ENCODE results near the gene SDR9C7.

- TF ChIP-seq CTCF (conservative IDR thresholded peaks at IDR 0.05; ENCODE audit: low read depth in 2 of 2) (no peak), REST (IDR thresholded peaks at IDR 0.05; ENCODE audit: unreplicated experiment) (no peak), POLR2AphosphoS5 (IDR thresholded peaks at IDR 0.05; ENCODE audit: low read depth) (no peak), EZH2 (IDR thresholded peaks at IDR 0.05; ENCODE audit: low read depth, unreplicated experiment) (no peak), EZH2phosphoT487 (IDR thresholded peaks at IDR 0.05; ENCODE audit: unreplicated experiment) (no peak), JUNB (IDR thresholded peaks at IDR 0.05; ENCODE audit: unreplicated experiment) (no peak), CREB1 (CRISPR knock-in tag; IDR thresholded peaks at IDR 0.05; ENCODE audit: low read depth) (no peak), ETS1 (IDR thresholded peaks at IDR 0.05) (no peak), ZNF331 (CRISPR knock-in tag; IDR thresholded peaks at IDR 0.05; ENCODE audit: low read depth) (no peak)
These were observed 44.4 kb upstream of the SDR9C7 start for GRCh38 chr12:56978397-56979138.
